Measurements from ENCODE around the gene MOGAT2. TPM values are rescaled to one million over a fixed set of nuclear protein-coding genes. Genes with fewer than 3 reads are reported as not detected.

MOGAT2 gene
- total and polyA plus RNA-seq, 2 of the 13 experiments (the other 11 are each of a cell fraction or from before 2014, with no cell fraction given) = 27.2 to 27.8 TPM

DNA sequence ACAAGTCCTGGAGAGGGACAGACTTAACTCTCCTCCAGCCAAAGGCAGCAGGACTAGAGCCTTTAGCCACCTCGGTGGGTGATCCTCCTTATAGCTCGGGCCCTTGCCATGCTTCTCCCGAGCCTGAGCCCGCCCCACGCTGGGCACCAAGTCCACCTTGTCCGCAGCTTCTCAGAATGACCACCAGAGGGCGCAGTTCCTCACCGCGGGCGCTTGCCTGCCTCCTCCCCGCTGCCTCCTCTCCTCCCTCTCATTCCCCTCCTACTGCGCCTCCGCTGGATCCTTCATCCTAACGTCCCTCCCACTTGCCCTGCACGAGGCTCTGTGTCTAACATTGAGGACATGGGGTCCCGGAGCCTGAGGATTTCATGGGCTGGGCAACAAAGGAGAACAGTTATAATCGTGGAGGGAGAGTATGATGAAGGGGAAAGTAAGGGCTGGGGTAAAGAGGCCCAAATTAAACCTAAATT is 11.3 kb upstream of the MOGAT2 start (continued):
- TF ChIP-seq HDAC6 (IDR thresholded peaks at IDR 0.05; ENCODE audit: low read depth, low read length) = no peak
- TF ChIP-seq TARDBP (CRISPR knock-in tag; IDR thresholded peaks at IDR 0.05) = no peak
- TF ChIP-seq, protein P1, sequence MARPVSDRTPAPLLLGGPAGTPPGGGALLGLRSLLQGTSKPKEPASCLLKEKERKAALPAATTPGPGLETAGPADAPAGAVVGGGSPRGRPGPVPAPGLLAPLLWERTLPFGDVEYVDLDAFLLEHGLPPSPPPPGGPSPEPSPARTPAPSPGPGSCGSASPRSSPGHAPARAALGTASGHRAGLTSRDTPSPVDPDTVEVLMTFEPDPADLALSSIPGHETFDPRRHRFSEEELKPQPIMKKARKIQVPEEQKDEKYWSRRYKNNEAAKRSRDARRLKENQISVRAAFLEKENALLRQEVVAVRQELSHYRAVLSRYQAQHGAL (CRISPR knock-in tag; IDR thresholded peaks at IDR 0.05; ENCODE audit: not compliant biosample characterization) = no peak
- no peak for TF ChIP-seq ZNF790 (CRISPR knock-in tag; IDR thresholded peaks at IDR 0.05; ENCODE audit: borderline replicate concordance)
- TF ChIP-seq, protein P2, sequence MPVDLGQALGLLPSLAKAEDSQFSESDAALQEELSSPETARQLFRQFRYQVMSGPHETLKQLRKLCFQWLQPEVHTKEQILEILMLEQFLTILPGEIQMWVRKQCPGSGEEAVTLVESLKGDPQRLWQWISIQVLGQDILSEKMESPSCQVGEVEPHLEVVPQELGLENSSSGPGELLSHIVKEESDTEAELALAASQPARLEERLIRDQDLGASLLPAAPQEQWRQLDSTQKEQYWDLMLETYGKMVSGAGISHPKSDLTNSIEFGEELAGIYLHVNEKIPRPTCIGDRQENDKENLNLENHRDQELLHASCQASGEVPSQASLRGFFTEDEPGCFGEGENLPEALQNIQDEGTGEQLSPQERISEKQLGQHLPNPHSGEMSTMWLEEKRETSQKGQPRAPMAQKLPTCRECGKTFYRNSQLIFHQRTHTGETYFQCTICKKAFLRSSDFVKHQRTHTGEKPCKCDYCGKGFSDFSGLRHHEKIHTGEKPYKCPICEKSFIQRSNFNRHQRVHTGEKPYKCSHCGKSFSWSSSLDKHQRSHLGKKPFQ (CRISPR knock-in tag; IDR thresholded peaks at IDR 0.05; ENCODE audit: insufficient replicate concordance) = no peak
- TF ChIP-seq, protein P3, sequence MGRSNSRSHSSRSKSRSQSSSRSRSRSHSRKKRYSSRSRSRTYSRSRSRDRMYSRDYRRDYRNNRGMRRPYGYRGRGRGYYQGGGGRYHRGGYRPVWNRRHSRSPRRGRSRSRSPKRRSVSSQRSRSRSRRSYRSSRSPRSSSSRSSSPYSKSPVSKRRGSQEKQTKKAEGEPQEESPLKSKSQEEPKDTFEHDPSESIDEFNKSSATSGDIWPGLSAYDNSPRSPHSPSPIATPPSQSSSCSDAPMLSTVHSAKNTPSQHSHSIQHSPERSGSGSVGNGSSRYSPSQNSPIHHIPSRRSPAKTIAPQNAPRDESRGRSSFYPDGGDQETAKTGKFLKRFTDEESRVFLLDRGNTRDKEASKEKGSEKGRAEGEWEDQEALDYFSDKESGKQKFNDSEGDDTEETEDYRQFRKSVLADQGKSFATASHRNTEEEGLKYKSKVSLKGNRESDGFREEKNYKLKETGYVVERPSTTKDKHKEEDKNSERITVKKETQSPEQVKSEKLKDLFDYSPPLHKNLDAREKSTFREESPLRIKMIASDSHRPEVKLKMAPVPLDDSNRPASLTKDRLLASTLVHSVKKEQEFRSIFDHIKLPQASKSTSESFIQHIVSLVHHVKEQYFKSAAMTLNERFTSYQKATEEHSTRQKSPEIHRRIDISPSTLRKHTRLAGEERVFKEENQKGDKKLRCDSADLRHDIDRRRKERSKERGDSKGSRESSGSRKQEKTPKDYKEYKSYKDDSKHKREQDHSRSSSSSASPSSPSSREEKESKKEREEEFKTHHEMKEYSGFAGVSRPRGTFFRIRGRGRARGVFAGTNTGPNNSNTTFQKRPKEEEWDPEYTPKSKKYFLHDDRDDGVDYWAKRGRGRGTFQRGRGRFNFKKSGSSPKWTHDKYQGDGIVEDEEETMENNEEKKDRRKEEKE (IDR thresholded peaks at IDR 0.05) = no peak
- TF ChIP-seq ZMYM4 (CRISPR knock-in tag; IDR thresholded peaks at IDR 0.05) = peak; percentile 66
- peak; percentile 11; the same call in 1 of the 2 replicates for TF ChIP-seq FOXA3 (CRISPR knock-in tag; IDR thresholded peaks at IDR 0.05)
- TF ChIP-seq FOXO1 (CRISPR knock-in tag; IDR thresholded peaks at IDR 0.05) = peak; percentile 17; the same call in 1 of the 2 replicates
- no peak for TF ChIP-seq ZBTB3 (CRISPR knock-in tag; IDR thresholded peaks at IDR 0.05; ENCODE audit: borderline replicate concordance, low read depth)
- TF ChIP-seq ZNF552 (CRISPR knock-in tag; IDR thresholded peaks at IDR 0.05; ENCODE audit: borderline replicate concordance) = no peak
- no peak for TF ChIP-seq ZNF20 (CRISPR knock-in tag; IDR thresholded peaks at IDR 0.05)
- TF ChIP-seq XRCC5 (optimal IDR thresholded peaks at IDR 0.05; ENCODE audit: low read length) = peak; percentile 78
- no peak for TF ChIP-seq FLYWCH1 (CRISPR knock-in tag; IDR thresholded peaks at IDR 0.05)
- no peak for TF ChIP-seq SRY (CRISPR knock-in tag; IDR thresholded peaks at IDR 0.05)
- TF ChIP-seq, protein P4, sequence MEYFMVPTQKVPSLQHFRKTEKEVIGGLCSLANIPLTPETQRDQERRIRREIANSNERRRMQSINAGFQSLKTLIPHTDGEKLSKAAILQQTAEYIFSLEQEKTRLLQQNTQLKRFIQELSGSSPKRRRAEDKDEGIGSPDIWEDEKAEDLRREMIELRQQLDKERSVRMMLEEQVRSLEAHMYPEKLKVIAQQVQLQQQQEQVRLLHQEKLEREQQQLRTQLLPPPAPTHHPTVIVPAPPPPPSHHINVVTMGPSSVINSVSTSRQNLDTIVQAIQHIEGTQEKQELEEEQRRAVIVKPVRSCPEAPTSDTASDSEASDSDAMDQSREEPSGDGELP (IDR thresholded peaks at IDR 0.05; ENCODE audit: borderline replicate concordance, low read depth) = no peak
- TF ChIP-seq RXRA (CRISPR knock-in tag; IDR thresholded peaks at IDR 0.05) = no peak
- TF ChIP-seq ZNF629 (CRISPR knock-in tag; conservative IDR thresholded peaks at IDR 0.05) = no peak; the same call in 1 of the 2 replicates
- 0 out of 2 replicates have a peak, but pooled peaks have one; percentile 35 for TF ChIP-seq SPEN (CRISPR knock-in tag; IDR thresholded peaks at IDR 0.05; ENCODE audit: low read depth)
- no peak for TF ChIP-seq ZNF713 (CRISPR knock-in tag; IDR thresholded peaks at IDR 0.05)
